AG04449 (cell line): Measurements from ENCODE around the gene KCTD1.

Source experiments
- CTCF ChIA-PET: fragments of 350-600 bp; formaldehyde crosslinking; extraction: SDS; loops from one replicate; lab custom pipeline; 2021; ENCODE audit warnings: antibody characterized with exemption; lab: Yijun Ruan, JAX
- POLR2A ChIA-PET: fragments of 400-600, 350-600 bp; formaldehyde crosslinking; extraction: SDS; loops from one replicate; lab custom pipeline; 2020; ENCODE audit warnings: antibody characterized with exemption, inconsistent platforms; lab: Yijun Ruan, JAX
- DNase-seq: peaks from one replicate; pipeline ENCODE4 v3.0.0-alpha.2; 2010; ENCODE audit warnings: low read depth, low spot score
- H3K4me3 ChIP-seq: 2 replicates; pipeline ENCODE4 v1.5.1; 2011; ENCODE audit warnings: low read depth, mild to moderate bottlenecking, control low read depth, low read length
- CTCF ChIP-seq: IDR thresholded peaks from one replicate; pipeline ENCODE4 v1.5.1; 2011; ENCODE audit warnings: mild to moderate bottlenecking, moderate library complexity, low read length, control low read depth, inconsistent platforms; ENCODE audit not compliant: insufficient read depth; ENCODE audit errors: missing control alignments

Gene KCTD1

GRCh38 chr18:26421931-26422330 is 126.4 kb downstream of the KCTD1 start:
- DNase-seq = no peak
- no peak for TF ChIP-seq CTCF
- no peak overlapping the region for H3K4me3 ChIP-seq
- CTCF ChIA-PET = interaction anchor here (1.4 to 1.5 kb wide), 2 partner anchors 16 to 125 kb away, joined by 3 to 4 read pairs; no protein-coding TSS in a partner anchor
- POLR2A ChIA-PET = no interaction called here

- TF ChIP-seq CTCF = no peak
- H3K4me3 ChIP-seq = no peak overlapping the region
- POLR2A ChIA-PET = no interaction called here
- no peak for DNase-seq
- CTCF ChIA-PET = interaction anchor here (1.4 to 1.5 kb wide), 2 partner anchors 16 to 126 kb away, joined by 3 to 4 read pairs; no protein-coding TSS in a partner anchor
These were observed 126.8 kb downstream of the KCTD1 start for GRCh38 chr18:26421503-26421902.

- ChIA-PET CTCF (no interaction called here), POLR2A (no interaction called here)
- no peak for TF ChIP-seq CTCF
- no peak overlapping the region for H3K4me3 ChIP-seq
- no peak for DNase-seq
These were observed 128.6 kb downstream of the KCTD1 start for GRCh38 chr18:26419746-26420145.

- no peak for DNase-seq
- CTCF ChIA-PET = no interaction called here
- POLR2A ChIA-PET = no interaction called here
- no peak overlapping the region for H3K4me3 ChIP-seq
- no peak for TF ChIP-seq CTCF
These were observed 130.1 kb downstream of the KCTD1 start for GRCh38 chr18:26418225-26418624.

GRCh38 chr18:26417190-26417589 is 131.2 kb downstream of the KCTD1 start:
- H3K4me3 ChIP-seq = no peak overlapping the region
- POLR2A ChIA-PET = no interaction called here
- no peak for DNase-seq
- CTCF ChIA-PET = no interaction called here
- no peak for TF ChIP-seq CTCF

- ChIA-PET CTCF (no interaction called here), POLR2A (no interaction called here)
- TF ChIP-seq CTCF = no peak
- no peak for DNase-seq
- no peak overlapping the region for H3K4me3 ChIP-seq
These were observed 131.7 kb downstream of the KCTD1 start for GRCh38 chr18:26416652-26417150.
